Immature natural killer cell (primary cell): ENCODE measurements around the gene GPR37L1. TPM values are rescaled to one million over a fixed set of nuclear protein-coding genes. Genes with fewer than 3 reads are reported as not detected.
"Not testable (repeated sequence)": the region's sequence is repeated elsewhere in the genome, so short reads cannot be mapped to it uniquely, and the experiment has no call there.

Experiments used
- DNase-seq, 3 donors: peaks; one replicate each; pipeline ENCODE4 v3.0.0; 2022; ENCODE audit warnings: mixed read lengths in 1 of 3
- H3K27ac Mint-ChIP-seq, 6 donors: one replicate each; pipeline ENCODE4 v1.8.0; 2020; ENCODE audit warnings: mixed read lengths in 6 of 6, mild to moderate bottlenecking in 5 of 6, inconsistent platforms in 4 of 6, moderate library complexity in 3 of 6
- H3K27me3 Mint-ChIP-seq, 3 donors: one replicate each; pipeline ENCODE4 v1.8.0; 2020 to 2021; ENCODE audit warnings: low read depth in 3 of 3, mild to moderate bottlenecking in 3 of 3, mixed read lengths in 3 of 3, moderate library complexity in 3 of 3, inconsistent platforms in 1 of 3
- H3K36me3 Mint-ChIP-seq, 3 donors: one replicate each; pipeline ENCODE4 v1.8.0; 2020; ENCODE audit warnings: mixed read lengths in 3 of 3, inconsistent platforms in 2 of 3, mild to moderate bottlenecking in 2 of 3
- H3K4me1 Mint-ChIP-seq, 2 donors: one replicate each; pipeline ENCODE4 v1.8.0; 2020; ENCODE audit warnings: inconsistent platforms in 2 of 2, mild to moderate bottlenecking in 2 of 2, mixed read lengths in 2 of 2, moderate library complexity in 1 of 2
- H3K4me3 Mint-ChIP-seq, 5 donors: one replicate each; pipeline ENCODE4 v1.8.0; 2020; ENCODE audit warnings: mild to moderate bottlenecking in 5 of 5, mixed read lengths in 5 of 5, inconsistent platforms in 3 of 5, moderate library complexity in 3 of 5
- H3K9me3 Mint-ChIP-seq, 6 donors: one replicate each; pipeline ENCODE4 v1.8.0; 2020; ENCODE audit warnings: mild to moderate bottlenecking in 6 of 6, mixed read lengths in 6 of 6, inconsistent platforms in 4 of 6, moderate library complexity in 3 of 6
- polyA plus RNA-seq, 3 donors: library from polyadenylated mRNA; unstranded; fragments of 300-500 nt; fragmentation: Illumina TruSeq; gene quantifications; one replicate each; pipeline ENCODE4 v1.2.3, GENCODE V29; 2021

GPR37L1 gene
- polyA plus RNA-seq, 3 donors from 2014 or later, result 0.10 to 0.16 TPM; not detected in 1

- peak overlapping the region in 1 of 5 donors; percentile 53 for H3K4me3 Mint-ChIP-seq
- no peaks in the 10 kb centered on the region for H3K36me3 Mint-ChIP-seq
- H3K27me3 Mint-ChIP-seq, result peaks cover 0 to 2% (median 1%) of the 10 kb centered on the region in 3 donors
- H3K4me1 Mint-ChIP-seq, result peaks cover 38 to 48% of the 10 kb centered on the region in 2 donors
- no peaks in the 10 kb centered on the region for H3K9me3 Mint-ChIP-seq
- DNase-seq, result no peak
- peak overlapping the region in 1 of 6 donors; percentile 57 for H3K27ac Mint-ChIP-seq
Measured at GRCh38 chr1:202165942-202166843, 43.5 kb downstream of the GPR37L1 start.

- not testable (repeated sequence) for H3K27me3 Mint-ChIP-seq, H3K36me3 Mint-ChIP-seq, H3K4me3 Mint-ChIP-seq, H3K27ac Mint-ChIP-seq, DNase-seq, H3K9me3 Mint-ChIP-seq
- H3K4me1 Mint-ChIP-seq, result peaks cover 29 to 39% of the 10 kb centered on the region in 2 donors
Measured at GRCh38 chr1:202167054-202167453, 44.3 kb downstream of the GPR37L1 start.

DNA sequence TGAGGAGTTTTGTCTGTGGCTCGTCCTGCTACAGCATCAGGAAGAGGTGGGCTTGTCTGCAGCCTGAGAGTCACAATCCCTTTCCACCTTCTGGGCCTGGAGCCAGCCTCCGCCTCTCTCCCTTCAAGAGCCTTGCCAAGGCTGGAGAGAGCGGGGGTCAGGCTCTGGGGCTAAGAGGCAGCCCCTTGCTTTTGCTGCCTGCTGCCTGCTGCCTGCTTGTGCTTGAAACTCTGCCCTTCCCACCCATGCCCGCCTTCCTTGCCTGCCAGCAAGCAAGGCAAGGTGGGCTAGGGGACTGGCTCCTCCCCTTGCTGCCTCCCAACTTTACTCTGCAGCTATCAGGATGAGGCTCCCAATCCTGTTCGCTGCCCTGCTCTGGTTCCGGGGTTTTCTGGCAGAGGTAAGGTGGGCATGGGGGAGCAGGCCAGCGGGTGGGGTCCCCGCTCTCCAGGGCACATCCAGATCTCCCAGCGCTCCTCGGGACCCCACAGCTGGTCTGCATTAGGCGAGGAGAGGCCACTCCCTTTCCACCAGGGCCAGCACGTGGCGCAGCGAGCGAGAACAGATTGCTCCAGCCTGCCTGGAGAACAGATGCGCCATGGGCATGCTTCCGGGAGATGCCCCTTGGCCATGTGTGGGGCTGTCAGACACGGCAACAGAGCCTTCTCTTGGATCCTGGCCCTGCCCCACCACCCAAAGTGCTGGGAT is 45.1 kb downstream of the GPR37L1 start:
- H3K9me3 Mint-ChIP-seq, result no peaks in the 10 kb centered on the region
- no peak overlapping the region for H3K4me3 Mint-ChIP-seq
- H3K4me1 Mint-ChIP-seq, result peaks cover 21 to 31% of the 10 kb centered on the region in 2 donors
- H3K27me3 Mint-ChIP-seq, result peaks cover 0 to under 1% (median 0%) of the 10 kb centered on the region in 3 donors
- H3K27ac Mint-ChIP-seq, result no peak overlapping the region
- no peaks in the 10 kb centered on the region for H3K36me3 Mint-ChIP-seq
- no peak for DNase-seq

GRCh38 chr1:202168861-202169260 is 46.1 kb downstream of the GPR37L1 start:
- Mint-ChIP-seq H3K27ac (no peak overlapping the region), H3K27me3 (no peaks in the 10 kb centered on the region), H3K4me3 (no peak overlapping the region), H3K4me1 (peaks cover 12 to 22% of the 10 kb centered on the region in 2 donors), H3K36me3 (no peaks in the 10 kb centered on the region), H3K9me3 (no peaks in the 10 kb centered on the region)
- no peak for DNase-seq

- H3K9me3 Mint-ChIP-seq, result no peaks in the 10 kb centered on the region
- no peak for DNase-seq
- no peaks in the 10 kb centered on the region for H3K36me3 Mint-ChIP-seq
- no peak overlapping the region for H3K4me3 Mint-ChIP-seq
- H3K4me1 Mint-ChIP-seq, result peaks cover 0 to 5% of the 10 kb centered on the region in 2 donors
- no peaks in the 10 kb centered on the region for H3K27me3 Mint-ChIP-seq
- H3K27ac Mint-ChIP-seq, result no peak overlapping the region
Measured at GRCh38 chr1:202170726-202171125, 48.0 kb downstream of the GPR37L1 start.

GRCh38 chr1:202171292-202172014 is 48.7 kb downstream of the GPR37L1 start:
- DNase-seq, result no peak
- H3K9me3 Mint-ChIP-seq, result no peaks in the 10 kb centered on the region
- H3K27me3 Mint-ChIP-seq, result peaks cover 0 to 2% (median 0%) of the 10 kb centered on the region in 3 donors
- H3K27ac Mint-ChIP-seq, result no peak overlapping the region
- H3K4me3 Mint-ChIP-seq, result no peak overlapping the region
- peaks cover 0 to 1% of the 10 kb centered on the region in 2 donors for H3K4me1 Mint-ChIP-seq
- H3K36me3 Mint-ChIP-seq, result no peaks in the 10 kb centered on the region

DNA sequence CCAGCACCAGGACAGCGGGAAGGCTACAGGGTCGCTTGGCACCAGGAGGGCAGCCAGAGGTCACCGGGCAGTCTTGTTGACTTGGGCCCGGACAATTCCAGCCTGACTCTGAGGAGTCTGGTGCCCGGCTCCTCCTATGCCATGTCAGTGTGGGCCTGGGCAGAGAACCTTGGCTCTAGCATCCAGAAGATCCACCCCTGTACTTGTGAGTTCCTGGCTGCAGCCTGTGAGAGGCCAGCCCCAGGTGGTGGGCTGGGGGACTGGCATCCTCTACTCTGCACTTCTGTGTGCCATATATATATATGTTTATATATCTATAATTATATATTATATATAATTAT is 49.3 kb downstream of the GPR37L1 start:
- DNase-seq, result no peak
- H3K4me3 Mint-ChIP-seq, result no peak overlapping the region

DNA sequence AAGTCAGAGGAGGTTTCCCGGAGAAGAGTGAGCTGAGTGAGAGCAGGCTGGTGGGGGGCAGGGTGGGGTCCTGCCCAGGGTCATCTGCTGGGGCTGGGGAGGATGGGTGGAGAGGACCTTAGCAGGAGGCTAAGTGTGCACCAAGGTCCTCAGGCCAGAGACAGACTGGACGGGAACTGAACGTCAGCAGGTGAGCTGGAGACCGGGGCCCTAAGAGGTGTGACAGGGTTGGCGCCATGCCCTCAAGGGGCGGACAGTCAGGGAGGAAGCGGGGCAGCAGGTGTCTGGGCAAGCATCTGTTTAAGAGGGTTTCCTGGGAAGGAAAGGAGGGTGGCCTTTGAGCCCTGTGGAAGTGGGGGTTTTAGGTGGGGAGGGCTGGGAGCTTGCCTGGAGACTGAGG is 51.3 kb downstream of the GPR37L1 start:
- H3K4me3 Mint-ChIP-seq, result no peak overlapping the region
- H3K4me1 Mint-ChIP-seq, result no peaks in the 10 kb centered on the region
- no peak for DNase-seq
- H3K27me3 Mint-ChIP-seq, result peaks cover 0 to 4% (median 0%) of the 10 kb centered on the region in 3 donors
- no peaks in the 10 kb centered on the region for H3K36me3 Mint-ChIP-seq
- no peaks in the 10 kb centered on the region for H3K9me3 Mint-ChIP-seq
- no peak overlapping the region for H3K27ac Mint-ChIP-seq

More for the DNA sequence above, 49.3 kb downstream of the GPR37L1 start:
- Mint-ChIP-seq H3K9me3 (no peaks in the 10 kb centered on the region), H3K36me3 (no peaks in the 10 kb centered on the region), H3K27ac (no peak overlapping the region), H3K27me3 (peaks cover 0 to 2% (median 0%) of the 10 kb centered on the region in 3 donors), H3K4me1 (peaks cover 0 to 1% of the 10 kb centered on the region in 2 donors)

DNA sequence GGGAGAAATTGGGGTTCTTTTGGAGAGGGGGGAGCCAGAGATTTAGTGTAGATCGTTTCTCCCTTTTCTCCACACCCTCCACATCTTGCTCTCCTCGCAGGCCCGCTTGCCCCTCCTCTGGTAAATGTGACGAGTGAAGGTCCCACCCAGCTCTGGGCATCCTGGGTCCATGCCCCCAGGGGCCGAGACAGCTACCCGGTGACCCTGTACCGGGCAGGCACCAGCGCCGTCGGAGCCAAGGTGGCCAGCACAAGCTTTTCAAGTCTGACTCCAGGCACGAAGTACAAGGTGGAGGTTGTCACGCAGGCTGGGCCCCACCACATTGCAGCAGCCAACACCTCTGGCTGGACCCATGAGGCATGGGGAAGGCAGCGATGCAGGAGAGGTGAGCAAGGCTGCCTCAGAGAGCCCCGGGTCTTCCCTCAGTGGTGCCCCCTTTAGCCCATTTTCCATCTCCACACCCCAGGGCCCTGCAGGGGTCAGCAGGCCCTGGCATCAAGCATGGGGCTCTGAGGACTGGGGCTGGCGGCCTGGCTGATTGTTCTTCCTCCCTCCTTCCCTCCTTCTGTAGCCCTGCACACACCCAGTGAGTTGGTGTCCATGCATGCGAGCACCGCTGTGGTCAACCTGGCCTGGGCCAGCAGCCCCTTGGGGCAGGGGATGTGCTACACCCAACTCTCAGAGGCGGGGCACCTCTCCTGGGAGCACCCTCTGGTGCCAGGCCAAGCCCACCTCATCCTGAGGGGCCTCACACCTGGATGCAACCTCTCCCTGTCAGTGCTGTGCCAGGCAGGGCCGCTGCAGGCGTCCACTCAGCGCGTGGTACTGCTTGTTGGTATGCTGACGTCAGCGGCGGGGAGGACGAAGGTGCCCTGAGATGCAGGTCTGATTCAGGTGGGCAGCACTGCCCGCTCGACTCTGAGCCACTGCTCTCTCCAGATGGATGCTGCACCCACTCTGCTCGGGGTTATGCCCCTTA is 54.5 kb downstream of the GPR37L1 start:
- Mint-ChIP-seq H3K4me3 (no peak overlapping the region), H3K27me3 (peaks cover 2 to 7% (median 2%) of the 10 kb centered on the region in 3 donors), H3K36me3 (no peaks in the 10 kb centered on the region), H3K27ac (no peak overlapping the region), H3K4me1 (no peaks in the 10 kb centered on the region), H3K9me3 (no peaks in the 10 kb centered on the region)
- no peak for DNase-seq

DNA sequence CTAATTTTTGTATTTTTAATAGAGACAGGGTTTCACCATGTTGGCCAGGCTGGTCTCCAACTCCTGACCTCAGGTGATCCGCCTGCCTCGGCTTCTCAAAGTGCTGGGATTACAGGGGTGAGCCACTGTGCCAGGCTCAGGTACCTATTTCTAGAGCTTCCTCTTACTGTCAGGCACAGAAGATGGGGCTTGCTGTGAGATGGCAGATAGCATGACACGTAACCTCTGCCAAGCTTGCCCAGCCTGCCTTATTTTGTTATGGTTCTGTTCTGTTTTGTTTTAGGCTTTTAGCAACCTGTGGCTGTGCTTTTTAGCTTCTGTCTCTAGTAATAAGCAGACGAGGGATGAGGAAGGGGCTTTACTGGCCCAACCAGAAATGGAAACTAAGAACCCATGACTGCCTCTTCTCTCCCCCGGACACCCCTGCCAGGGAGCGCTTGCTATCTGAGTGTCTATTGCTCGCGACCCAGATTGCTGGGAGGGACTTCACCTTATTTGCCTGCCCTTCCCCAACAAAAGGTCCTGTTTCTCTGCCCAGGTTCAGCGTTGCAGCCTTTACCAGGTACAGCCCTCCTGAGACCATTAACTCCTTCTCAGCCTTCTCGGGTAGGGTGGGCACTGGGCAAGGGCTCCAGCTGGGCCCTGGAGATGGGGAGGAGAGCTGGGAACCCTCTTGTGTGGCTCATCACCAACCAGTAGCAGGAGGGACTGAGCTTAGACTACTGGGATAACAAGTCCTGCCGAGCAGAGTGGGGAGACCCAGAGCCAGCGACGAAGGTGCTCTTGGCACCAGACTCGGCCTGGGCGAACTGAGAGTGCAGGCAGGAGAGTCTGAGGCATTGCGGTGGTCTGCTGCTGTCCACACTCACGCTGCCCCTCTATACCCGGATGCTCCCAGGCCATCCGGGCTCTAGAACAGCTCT is 57.4 kb downstream of the GPR37L1 start:
- H3K4me3 Mint-ChIP-seq, result no peak overlapping the region
- H3K9me3 Mint-ChIP-seq, result no peaks in the 10 kb centered on the region
- H3K36me3 Mint-ChIP-seq, result no peaks in the 10 kb centered on the region
- H3K27me3 Mint-ChIP-seq, result peaks cover 2 to 9% (median 2%) of the 10 kb centered on the region in 3 donors
- H3K4me1 Mint-ChIP-seq, result peaks cover 0 to 4% of the 10 kb centered on the region in 2 donors
- DNase-seq, result no peak
- peak overlapping the region in 1 of 6 donors; percentile 58 for H3K27ac Mint-ChIP-seq

DNA sequence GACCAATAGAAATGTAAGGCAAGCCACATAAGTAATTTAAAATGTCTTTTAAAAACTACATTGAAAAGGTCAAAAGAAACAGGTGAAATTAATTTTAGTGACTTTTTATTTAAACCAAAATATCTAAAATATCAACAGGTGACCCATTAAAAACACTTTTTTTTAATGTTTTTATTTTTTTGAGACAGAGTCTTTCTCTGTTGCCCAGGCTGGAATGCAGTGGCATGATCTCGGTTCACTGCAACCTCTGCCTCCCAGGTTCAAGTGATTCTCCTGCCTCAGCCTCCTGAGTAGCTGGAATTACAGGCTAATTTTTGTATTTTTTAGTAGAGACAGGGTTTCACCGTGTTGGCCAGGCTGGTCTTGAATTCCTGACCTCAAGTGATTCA is 58.0 kb downstream of the GPR37L1 start:
- not testable (repeated sequence) for H3K36me3 Mint-ChIP-seq, H3K4me1 Mint-ChIP-seq, H3K27ac Mint-ChIP-seq, H3K27me3 Mint-ChIP-seq, H3K4me3 Mint-ChIP-seq, H3K9me3 Mint-ChIP-seq, DNase-seq

DNA sequence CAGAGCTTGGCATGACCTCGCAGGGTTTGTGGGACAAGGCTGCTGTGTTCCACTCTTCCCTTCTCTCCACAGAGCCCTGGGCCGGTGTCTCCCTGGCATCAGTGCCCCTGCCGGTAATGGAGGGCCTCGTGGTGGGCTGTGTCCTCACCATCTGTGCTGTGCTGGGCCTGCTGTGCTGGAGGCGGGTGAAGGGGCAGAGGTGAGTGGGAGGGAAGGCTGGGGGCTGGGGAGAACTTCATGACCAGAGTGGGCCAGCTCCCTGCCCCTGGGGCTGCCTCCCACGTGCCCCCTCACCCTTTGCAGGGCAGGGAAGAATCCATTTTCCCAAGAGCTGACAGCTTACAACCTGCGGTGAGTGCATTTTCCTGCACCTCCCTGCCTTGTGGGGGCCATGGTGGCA is 58.9 kb downstream of the GPR37L1 start:
- no peak for DNase-seq
- Mint-ChIP-seq H3K4me1 (peaks cover 0 to 4% of the 10 kb centered on the region in 2 donors), H3K27ac (no peak overlapping the region), H3K27me3 (peaks cover 2 to 6% (median 2%) of the 10 kb centered on the region in 3 donors), H3K36me3 (no peaks in the 10 kb centered on the region), H3K9me3 (no peaks in the 10 kb centered on the region), H3K4me3 (no peak overlapping the region)
